ENCODE data around the gene PNPLA3. TPM values are rescaled to one million over a fixed set of nuclear protein-coding genes. Genes with fewer than 3 reads are reported as not detected.

Gene PNPLA3, protein sequence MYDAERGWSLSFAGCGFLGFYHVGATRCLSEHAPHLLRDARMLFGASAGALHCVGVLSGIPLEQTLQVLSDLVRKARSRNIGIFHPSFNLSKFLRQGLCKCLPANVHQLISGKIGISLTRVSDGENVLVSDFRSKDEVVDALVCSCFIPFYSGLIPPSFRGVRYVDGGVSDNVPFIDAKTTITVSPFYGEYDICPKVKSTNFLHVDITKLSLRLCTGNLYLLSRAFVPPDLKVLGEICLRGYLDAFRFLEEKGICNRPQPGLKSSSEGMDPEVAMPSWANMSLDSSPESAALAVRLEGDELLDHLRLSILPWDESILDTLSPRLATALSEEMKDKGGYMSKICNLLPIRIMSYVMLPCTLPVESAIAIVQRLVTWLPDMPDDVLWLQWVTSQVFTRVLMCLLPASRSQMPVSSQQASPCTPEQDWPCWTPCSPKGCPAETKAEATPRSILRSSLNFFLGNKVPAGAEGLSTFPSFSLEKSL
- polyA plus RNA-seq (2012; ENCODE audit: insufficient read depth, insufficient read length, low read depth) = 0.37 TPM

GRCh38 chr22:43923631-43924464 is at the start of gene PNPLA3:
PNPLA3 (plus strand) TSS chr22:43923805; CDS start chr22:43923912, 107 bp downstream.
- peak; percentile 99 for DNase-seq
- TF ChIP-seq CTCF (IDR thresholded peaks at IDR 0.05; ENCODE audit: low read depth, low read length) = no peak
- Histone ChIP-seq H3K9me3 (no peaks in the 10 kb centered on the region), H3K4me3 (ENCODE audit: low read depth, low read length) (peak within 1 kb of the TSS; percentile 64), H3K36me3 (no peaks in the 10 kb centered on the region), H3K4me1 (no peaks in the 10 kb centered on the region), H3K27me3 (0 out of 2 replicates have a peak, but pooled peaks cover 3% of the 10 kb centered on the region)

GRCh38 chr22:43876866-43877509 is 46.6 kb upstream of the PNPLA3 start:
- DNase-seq = peak; percentile 1
- H3K9me3 ChIP-seq = no peaks in the 10 kb centered on the region
- H3K4me3 ChIP-seq (ENCODE audit: low read depth, low read length) = no peak overlapping the region
- H3K27me3 ChIP-seq = no peaks in the 10 kb centered on the region; the same call in 1 of the 2 replicates
- no peaks in the 10 kb centered on the region for H3K36me3 ChIP-seq
- TF ChIP-seq CTCF (IDR thresholded peaks at IDR 0.05; ENCODE audit: low read depth, low read length) = no peak
- H3K4me1 ChIP-seq = no peaks in the 10 kb centered on the region

GRCh38 chr22:43878079-43878795 is 45.4 kb upstream of the PNPLA3 start:
- Histone ChIP-seq H3K36me3 (no peaks in the 10 kb centered on the region), H3K27me3 (no peaks in the 10 kb centered on the region; the same call in 1 of the 2 replicates), H3K4me3 (ENCODE audit: low read depth, low read length) (no peak overlapping the region), H3K4me1 (no peaks in the 10 kb centered on the region), H3K9me3 (no peaks in the 10 kb centered on the region)
- peak; percentile 2 for DNase-seq
- no peak for TF ChIP-seq CTCF (IDR thresholded peaks at IDR 0.05; ENCODE audit: low read depth, low read length)

- TF ChIP-seq CTCF (IDR thresholded peaks at IDR 0.05; ENCODE audit: low read depth, low read length) = no peak
- H3K36me3 ChIP-seq = no peaks in the 10 kb centered on the region
These were observed 44.6 kb upstream of the PNPLA3 start for GRCh38 chr22:43878831-43879550.

DNA sequence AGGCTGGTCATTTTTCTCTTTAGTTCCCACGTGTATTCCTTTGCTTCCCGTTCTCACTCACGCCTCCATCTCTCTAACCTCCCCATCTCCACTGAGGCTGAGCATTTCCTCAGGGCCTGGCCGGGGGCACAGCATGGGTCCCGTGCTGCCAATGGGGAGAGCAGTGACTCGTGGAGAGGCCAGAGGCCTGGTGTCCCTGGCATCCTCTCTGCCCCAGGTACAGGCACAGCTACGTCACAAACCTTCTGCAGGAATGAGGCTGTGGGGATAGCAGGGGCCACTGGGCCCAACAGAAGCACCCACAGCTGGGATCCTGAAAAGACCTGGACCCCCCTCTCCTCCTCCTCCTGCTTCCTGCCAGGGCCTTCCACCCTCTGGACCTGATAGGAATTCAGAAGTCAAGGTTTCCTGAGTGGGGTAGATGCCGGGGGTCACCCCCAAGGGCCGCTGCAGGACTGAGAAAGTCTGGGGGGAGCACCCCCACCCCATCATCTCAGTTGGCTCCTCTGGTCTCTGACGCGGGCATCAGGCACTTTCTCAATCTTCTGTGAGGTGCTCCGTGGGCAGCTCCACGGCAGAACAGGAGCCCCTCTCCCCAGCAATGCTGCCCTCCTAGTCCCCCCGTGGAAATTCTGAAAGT is 43.6 kb upstream of the PNPLA3 start:
- peak; percentile 1 for DNase-seq
- Histone ChIP-seq H3K4me3 (ENCODE audit: low read depth, low read length) (no peak overlapping the region), H3K4me1 (no peaks in the 10 kb centered on the region), H3K27me3 (no peaks in the 10 kb centered on the region), H3K36me3 (no peaks in the 10 kb centered on the region), H3K9me3 (no peaks in the 10 kb centered on the region)
- TF ChIP-seq CTCF (IDR thresholded peaks at IDR 0.05; ENCODE audit: low read depth, low read length) = no peak

More at GRCh38 chr22:43878831-43879550, 44.6 kb upstream of the PNPLA3 start:
- Histone ChIP-seq H3K27me3 (no peaks in the 10 kb centered on the region; the same call in 1 of the 2 replicates), H3K9me3 (no peaks in the 10 kb centered on the region), H3K4me1 (no peaks in the 10 kb centered on the region), H3K4me3 (ENCODE audit: low read depth, low read length) (no peak overlapping the region)
- peak; percentile 3 for DNase-seq

Data from BE2C (cell line).